Testis (tissue), 3 donors: ENCODE results near the gene GPHN. TPM values are rescaled to one million over a fixed set of nuclear protein-coding genes. Genes with fewer than 3 reads are reported as not detected.

Source experiments
- DNase-seq: peaks from one replicate; pipeline ENCODE4 v3.0.0-alpha.2; 2019
- H3K27ac ChIP-seq, 2 donors: fragments of 200-600 bp; sonication (generic); one replicate each; pipeline ENCODE4 v1.5.1; 2019
- H3K27me3 ChIP-seq: fragments of 200-600 bp; sonication (generic); one replicate; pipeline ENCODE4 v1.5.1; 2019
- H3K36me3 ChIP-seq: fragments of 200-600 bp; sonication (generic); one replicate; pipeline ENCODE4 v1.5.1; 2017; ENCODE audit warnings: low read depth; ENCODE audit errors: missing control alignments
- H3K4me1 ChIP-seq: fragments of 200-600 bp; sonication (generic); one replicate; pipeline ENCODE4 v1.5.1; 2019
- H3K4me3 ChIP-seq, 2 donors: fragments of 200-600 bp; sonication (generic); one replicate each; pipeline ENCODE4 v1.5.1; 2017 to 2019
- H3K9me3 ChIP-seq: fragments of 200-600 bp; sonication (generic); one replicate; pipeline ENCODE4 v1.5.1; 2017
- POLR2A ChIP-seq: fragments of 450-650 bp; IDR thresholded peaks from one replicate; pipeline ENCODE4 v1.6.1; 2017; ENCODE audit warnings: antibody characterized with exemption, mild to moderate bottlenecking, moderate library complexity
- WGBS, 2 donors: methylation state at CpG; one replicate each; pipeline ENCODE4 v1.1.5; 2018; 5-methylcytosine and 5-hydroxymethylcytosine counted together
- intact Hi-C: fragments of 100-400 bp; cut with DNase I; formaldehyde crosslinking; loops from one replicate; pipeline ENCODE4 v1.15.1; 2023; ENCODE audit warnings: low total_unique reads
- polyA plus RNA-seq: library from polyadenylated mRNA; stranded (reverse); fragments of 350-450 nt; fragmentation: Illumina TruSeq; extraction: RNeasy Lipid Tissue Mini Kit (QIAGEN cat#74804); gene quantifications from one replicate; pipeline ENCODE4 v1.2.3, GENCODE V29; 2014; ENCODE audit warnings: low read depth, low replicate concordance; ENCODE audit not compliant: insufficient read depth
- total RNA-seq, 2 donors: library from RNA; depleted of rRNA; stranded (reverse); fragments of >200 nt; gene quantifications; one replicate each; pipeline ENCODE4 v1.2.3, GENCODE V29; 2016
- TF ChIP-seq, protein P1 (sequence below), 3 experiments: fragments of 450-650 bp in 2 of 3; fragments of 200-600 bp in 1 of 3; sonication (generic) in 1 of 3; IDR thresholded peaks; one replicate each; pipeline ENCODE4 v1.5.1; 2016 to 2019; ENCODE audit warnings: antibody characterized with exemption in 3 of 3, mild to moderate bottlenecking in 2 of 3, moderate library complexity in 1 of 3

Gene GPHN
- total and polyA plus RNA-seq, 3 donors from 2014 or later, result 14.2 to 26.5 (median 25.4) TPM

DNA sequence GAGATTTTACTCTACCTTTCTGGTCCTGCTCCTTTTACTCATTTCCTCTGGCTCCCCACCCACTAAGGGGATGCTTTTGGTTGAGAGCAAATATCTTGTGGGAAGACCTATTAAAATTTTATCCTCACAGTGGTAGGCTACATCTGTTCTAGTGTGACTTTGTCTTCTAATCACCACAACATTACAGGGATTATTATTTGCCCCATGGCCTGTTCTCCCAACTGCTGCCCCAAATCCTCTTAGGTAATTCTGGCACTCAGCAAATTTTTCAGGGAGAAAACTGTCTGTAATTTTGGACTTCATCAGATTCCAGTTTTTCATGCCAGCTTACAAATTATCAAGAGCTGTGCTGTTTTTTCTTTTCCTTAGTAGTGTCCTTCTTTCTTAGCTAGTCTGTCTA is 172.3 kb downstream of the GPHN start:
- intact Hi-C loops, result no loop called here
- H3K36me3 ChIP-seq, result no peaks in the 10 kb centered on the region
- H3K27ac ChIP-seq, result no peak overlapping the region
- H3K4me3 ChIP-seq, result no peak overlapping the region
- H3K4me1 ChIP-seq, result no peaks in the 10 kb centered on the region
- no peak for DNase-seq
- H3K27me3 ChIP-seq, result no peaks in the 10 kb centered on the region
- TF ChIP-seq POLR2A, result no peak
- TF ChIP-seq, protein P1, sequence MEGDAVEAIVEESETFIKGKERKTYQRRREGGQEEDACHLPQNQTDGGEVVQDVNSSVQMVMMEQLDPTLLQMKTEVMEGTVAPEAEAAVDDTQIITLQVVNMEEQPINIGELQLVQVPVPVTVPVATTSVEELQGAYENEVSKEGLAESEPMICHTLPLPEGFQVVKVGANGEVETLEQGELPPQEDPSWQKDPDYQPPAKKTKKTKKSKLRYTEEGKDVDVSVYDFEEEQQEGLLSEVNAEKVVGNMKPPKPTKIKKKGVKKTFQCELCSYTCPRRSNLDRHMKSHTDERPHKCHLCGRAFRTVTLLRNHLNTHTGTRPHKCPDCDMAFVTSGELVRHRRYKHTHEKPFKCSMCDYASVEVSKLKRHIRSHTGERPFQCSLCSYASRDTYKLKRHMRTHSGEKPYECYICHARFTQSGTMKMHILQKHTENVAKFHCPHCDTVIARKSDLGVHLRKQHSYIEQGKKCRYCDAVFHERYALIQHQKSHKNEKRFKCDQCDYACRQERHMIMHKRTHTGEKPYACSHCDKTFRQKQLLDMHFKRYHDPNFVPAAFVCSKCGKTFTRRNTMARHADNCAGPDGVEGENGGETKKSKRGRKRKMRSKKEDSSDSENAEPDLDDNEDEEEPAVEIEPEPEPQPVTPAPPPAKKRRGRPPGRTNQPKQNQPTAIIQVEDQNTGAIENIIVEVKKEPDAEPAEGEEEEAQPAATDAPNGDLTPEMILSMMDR (IDR thresholded peaks at IDR 0.05), result no peak
- H3K9me3 ChIP-seq, result no peaks in the 10 kb centered on the region

DNA sequence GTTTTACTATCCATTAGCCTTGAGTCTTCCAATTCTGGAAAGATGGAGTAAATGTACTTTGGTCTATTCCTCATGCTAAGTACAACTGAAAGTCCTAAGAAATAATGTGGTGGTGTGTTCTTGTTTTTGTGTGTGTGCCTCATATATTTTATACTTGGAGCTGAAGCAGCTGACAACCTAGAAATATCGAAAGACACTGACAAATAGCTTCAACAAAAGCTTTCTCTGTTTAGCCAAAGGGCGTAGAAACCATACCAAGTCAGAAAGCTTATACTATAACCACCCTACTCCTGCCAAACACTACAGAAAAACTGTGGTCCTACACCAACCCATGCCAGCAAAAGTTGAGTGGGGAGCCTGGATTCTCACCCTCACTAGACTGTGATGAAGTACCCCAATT is 188.4 kb downstream of the GPHN start:
- Histone ChIP-seq H3K27me3 (no peaks in the 10 kb centered on the region), H3K4me1 (no peaks in the 10 kb centered on the region), H3K27ac (no peak overlapping the region), H3K36me3 (no peaks in the 10 kb centered on the region), H3K9me3 (no peaks in the 10 kb centered on the region), H3K4me3 (no peak overlapping the region)
- DNase-seq, result no peak
- intact Hi-C loops, result no loop called here
- 90 to 94% methylated on average over 2 of the region's 2 CpGs for WGBS, 2 donors
- TF ChIP-seq, protein P1 (IDR thresholded peaks at IDR 0.05), result no peak
- TF ChIP-seq POLR2A, result no peak

DNA sequence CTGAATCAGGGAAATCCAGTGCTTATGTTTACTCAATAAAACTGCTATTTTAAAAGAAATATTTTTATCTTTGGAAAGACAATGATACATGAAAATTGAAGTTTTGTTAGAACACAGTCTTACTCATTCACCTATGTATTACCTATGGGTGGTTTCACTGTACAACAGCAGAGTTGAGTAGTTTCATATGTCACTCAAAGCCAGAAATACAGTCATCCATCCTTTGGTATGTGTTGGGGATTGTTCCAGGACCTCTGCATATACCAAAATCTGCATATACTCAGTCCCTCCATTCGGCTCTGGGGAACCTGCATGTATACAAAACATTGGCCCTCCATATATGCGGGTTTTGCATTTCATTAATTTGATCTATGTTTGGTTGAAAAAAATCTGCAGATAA is 190.6 kb downstream of the GPHN start:
- WGBS, 2 donors, result 93 to 94% methylated on average over 2 of the region's 2 CpGs
- TF ChIP-seq, protein P1 (IDR thresholded peaks at IDR 0.05), result no peak
- no peak for TF ChIP-seq POLR2A
- intact Hi-C loops, result no loop called here

DNA sequence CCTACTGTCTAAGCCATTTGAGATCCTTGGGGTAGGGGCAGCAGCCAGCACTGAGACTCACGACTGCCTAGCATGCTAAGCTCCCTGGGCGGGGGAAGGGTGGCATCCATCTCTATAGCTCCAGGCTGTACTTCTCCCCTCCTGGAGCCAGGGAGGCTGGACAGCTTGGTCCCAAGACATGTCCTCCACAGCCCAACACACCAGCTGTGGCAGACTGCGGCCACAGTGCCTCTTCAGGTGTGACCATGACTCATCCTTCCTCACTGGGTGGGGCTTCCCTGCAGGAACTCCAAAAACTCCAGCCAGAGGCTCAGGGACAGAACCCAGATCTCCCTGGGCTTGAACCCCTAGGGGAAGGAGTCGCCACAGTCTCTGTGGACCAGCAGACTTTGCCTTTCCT is 193.9 kb downstream of the GPHN start:
- WGBS, 2 donors, result 86 to 97% methylated on average over 1 to 4 of the region's 4 CpGs
- no peak overlapping the region for H3K27ac ChIP-seq
- H3K27me3 ChIP-seq, result no peaks in the 10 kb centered on the region
- no peaks in the 10 kb centered on the region for H3K36me3 ChIP-seq
- TF ChIP-seq POLR2A, result no peak
- TF ChIP-seq, protein P1 (IDR thresholded peaks at IDR 0.05), result no peak
- H3K4me1 ChIP-seq, result no peaks in the 10 kb centered on the region
- no peak for DNase-seq
- no peak overlapping the region for H3K4me3 ChIP-seq
- no peaks in the 10 kb centered on the region for H3K9me3 ChIP-seq
- intact Hi-C loops, result no loop called here

More for the DNA sequence above, 190.6 kb downstream of the GPHN start:
- Histone ChIP-seq H3K4me3 (no peak overlapping the region), H3K27me3 (no peaks in the 10 kb centered on the region), H3K9me3 (no peaks in the 10 kb centered on the region), H3K27ac (no peak overlapping the region), H3K36me3 (no peaks in the 10 kb centered on the region), H3K4me1 (no peaks in the 10 kb centered on the region)
- no peak for DNase-seq

DNA sequence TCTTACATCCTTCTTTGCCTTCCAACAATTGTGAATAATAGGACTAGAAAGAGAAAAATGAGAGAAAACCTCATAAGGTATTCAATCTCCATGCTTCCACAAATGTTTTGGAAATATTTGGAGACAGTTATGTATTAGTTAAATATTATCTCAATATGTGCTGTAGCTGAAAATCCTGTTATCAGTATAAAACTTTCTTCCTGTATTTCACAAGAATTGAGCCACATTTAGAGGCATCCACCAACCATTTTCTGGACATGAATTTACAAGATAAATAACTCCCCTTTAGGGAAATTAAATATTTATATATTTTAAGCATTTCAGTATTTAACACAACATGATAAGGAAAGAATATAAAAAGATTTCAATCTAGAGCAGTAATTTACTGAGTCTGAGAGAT is 200.3 kb downstream of the GPHN start:
- TF ChIP-seq, protein P1 (IDR thresholded peaks at IDR 0.05), result no peak
- no peak for TF ChIP-seq POLR2A
- no peak overlapping the region for H3K27ac ChIP-seq
- no peak for DNase-seq

More for the DNA sequence above, 200.3 kb downstream of the GPHN start:
- H3K27me3 ChIP-seq, result no peaks in the 10 kb centered on the region
- no peaks in the 10 kb centered on the region for H3K36me3 ChIP-seq
- H3K4me1 ChIP-seq, result no peaks in the 10 kb centered on the region
- no peaks in the 10 kb centered on the region for H3K9me3 ChIP-seq
- intact Hi-C loops, result no loop called here
- H3K4me3 ChIP-seq, result no peak overlapping the region
